ENCODE results near the gene SMYD3.

Gene SMYD3

GRCh38 chr1:246220495-246221065 is 286.5 kb downstream of the SMYD3 start:
- Histone ChIP-seq H3K4me3 (replicated peaks; ENCODE audit: insufficient read depth, low read length) (no peak overlapping the region), H3K27ac (replicated peaks) (no peak overlapping the region), H3K27me3 (ENCODE audit: insufficient read depth, poor library complexity, severe bottlenecking) (no peaks in the 10 kb centered on the region)
- no peak for DNase-seq (ENCODE audit: low read depth in 1 of 2, low spot score in 1 of 2)
- TF ChIP-seq SPI1 (IDR thresholded peaks at IDR 0.05; ENCODE audit: borderline replicate concordance, low read depth): no peak
- TF ChIP-seq REST (IDR thresholded peaks at IDR 0.05; ENCODE audit: insufficient replicate concordance, low read depth): no peak
- TF ChIP-seq CTCF (IDR thresholded peaks at IDR 0.05; ENCODE audit: insufficient read depth, low read length): no peak
- no peak for TF ChIP-seq POLR2AphosphoS5 (IDR thresholded peaks at IDR 0.05; ENCODE audit: low read depth)
- no peak for TF ChIP-seq GABPA (IDR thresholded peaks at IDR 0.05; ENCODE audit: low read depth)

- Histone ChIP-seq H3K27ac (replicated peaks) (no peak overlapping the region), H3K4me3 (replicated peaks; ENCODE audit: insufficient read depth, low read length) (no peak overlapping the region)
- no peak for DNase-seq (ENCODE audit: low read depth in 1 of 2, low spot score in 1 of 2)
Measured at GRCh38 chr1:246219508-246220030, 287.5 kb downstream of the SMYD3 start.

More at GRCh38 chr1:246219508-246220030, 287.5 kb downstream of the SMYD3 start:
- TF ChIP-seq POLR2AphosphoS5 (IDR thresholded peaks at IDR 0.05; ENCODE audit: low read depth): no peak
- TF ChIP-seq CTCF (IDR thresholded peaks at IDR 0.05; ENCODE audit: insufficient read depth, low read length): no peak
- no peak for TF ChIP-seq SPI1 (IDR thresholded peaks at IDR 0.05; ENCODE audit: borderline replicate concordance, low read depth)
- no peak for TF ChIP-seq GABPA (IDR thresholded peaks at IDR 0.05; ENCODE audit: low read depth)
- TF ChIP-seq REST (IDR thresholded peaks at IDR 0.05; ENCODE audit: insufficient replicate concordance, low read depth): no peak
- H3K27me3 ChIP-seq (ENCODE audit: insufficient read depth, poor library complexity, severe bottlenecking): no peaks in the 10 kb centered on the region
